Right renal pelvis (tissue), 4 donors: Measurements from ENCODE around the gene SPPL3. TPM values are rescaled to one million over a fixed set of nuclear protein-coding genes. Genes with fewer than 3 reads are reported as not detected.

ENCODE experiments used
- DNase-seq, 4 donors: peaks; one replicate each; pipeline ENCODE4 v3.0.0-alpha.2; 2013; ENCODE audit warnings: low read depth in 4 of 4, low spot score in 3 of 4, missing footprints in 1 of 4
- polyA plus RNA-seq, 4 donors: library from polyadenylated mRNA; unstranded; fragments of 120-200 nt; gene quantifications; one replicate each; pipeline ENCODE4 v1.2.1, GENCODE V29; 2013; ENCODE audit not compliant: insufficient read length in 4 of 4

The SPPL3 gene
- polyA plus RNA-seq, 4 donors: 81.1 to 102 (median 95.2) TPM

- no peak for DNase-seq
Observed at GRCh38 chr12:120822832-120823503, 81.2 kb downstream of the SPPL3 start.

GRCh38 chr12:120821878-120822277 lies 82.3 kb downstream of the SPPL3 start:
- no peak for DNase-seq

- DNase-seq: no peak
Observed at GRCh38 chr12:120820884-120821510, 83.2 kb downstream of the SPPL3 start.

- no peak for DNase-seq
Observed at GRCh38 chr12:120818416-120818815, 85.7 kb downstream of the SPPL3 start.

GRCh38 chr12:120817559-120818330 lies 86.4 kb downstream of the SPPL3 start:
- DNase-seq: no peak

- DNase-seq: no peak
Observed at GRCh38 chr12:120816363-120816762, 87.8 kb downstream of the SPPL3 start.

- DNase-seq: no peak
Observed at GRCh38 chr12:120814903-120815429, 89.2 kb downstream of the SPPL3 start.

- no peak for DNase-seq
Observed at GRCh38 chr12:120814203-120814902, 89.8 kb downstream of the SPPL3 start.

GRCh38 chr12:120813588-120814153 lies 90.5 kb downstream of the SPPL3 start:
- no peak for DNase-seq

- DNase-seq: no peak
Observed at GRCh38 chr12:120810021-120810420, 94.1 kb downstream of the SPPL3 start.

GRCh38 chr12:120804428-120804827 lies 99.7 kb downstream of the SPPL3 start:
- no peak for DNase-seq

- no peak for DNase-seq
Observed at GRCh38 chr12:120801146-120801545, 103.0 kb downstream of the SPPL3 start.

GRCh38 chr12:120800665-120801064 lies 103.5 kb downstream of the SPPL3 start:
- no peak for DNase-seq

- DNase-seq: peak in 1 of 4 donors; percentile 25
Observed at GRCh38 chr12:120799243-120800045, 104.7 kb downstream of the SPPL3 start.

GRCh38 chr12:120798696-120799095 lies 105.5 kb downstream of the SPPL3 start:
- DNase-seq: no peak

GRCh38 chr12:120797677-120798642 lies 106.2 kb downstream of the SPPL3 start:
- no peak for DNase-seq

GRCh38 chr12:120795441-120796178 lies 108.5 kb downstream of the SPPL3 start:
- DNase-seq: no peak

- no peak for DNase-seq
Observed at GRCh38 chr12:120793357-120793756, 110.8 kb downstream of the SPPL3 start.
